ELF-1 (cell line): ENCODE data around the gene LASP1NB.
"Not testable (repeated sequence)": the region's sequence is repeated elsewhere in the genome, so short reads cannot be mapped to it uniquely, and the experiment has no call there.

Source experiments
- DNase-seq: peaks from one replicate; pipeline ENCODE4 v3.0.0-alpha.2; 2016; ENCODE audit warnings: low read depth, low spot score

The LASP1NB gene

DNA sequence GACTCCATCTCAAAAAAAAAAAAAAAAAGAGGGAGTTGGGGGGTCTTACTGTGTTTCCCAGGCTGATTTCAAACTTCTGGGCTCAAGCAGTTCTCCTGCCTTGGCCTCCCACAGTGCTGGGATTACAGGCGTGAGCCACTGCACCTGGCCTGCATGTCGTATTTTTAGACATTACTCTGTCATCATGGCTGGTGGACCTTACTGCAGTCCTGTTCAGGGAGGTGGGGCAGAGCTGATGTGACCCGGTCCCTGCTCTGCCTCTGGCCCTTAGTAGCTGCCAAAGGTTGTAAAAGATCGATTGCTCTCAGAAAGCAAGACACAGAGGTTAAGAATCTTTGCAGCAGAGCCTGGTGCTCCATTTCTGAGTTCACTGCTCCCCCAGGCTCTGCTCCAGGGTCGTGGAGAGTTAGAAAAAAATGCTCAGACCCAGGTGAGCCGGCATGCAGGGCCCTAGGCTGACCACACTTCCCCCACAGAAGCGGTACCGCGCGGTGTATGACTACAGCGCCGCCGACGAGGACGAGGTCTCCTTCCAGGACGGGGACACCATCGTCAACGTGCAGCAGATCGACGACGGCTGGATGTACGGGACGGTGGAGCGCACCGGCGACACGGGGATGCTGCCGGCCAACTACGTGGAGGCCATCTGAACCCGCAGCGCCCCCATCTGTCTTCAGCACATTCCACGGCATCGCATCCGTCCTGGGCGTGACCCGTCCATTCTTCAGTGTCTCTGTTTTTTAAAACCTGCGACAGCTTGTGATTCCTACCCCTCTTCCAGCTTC, 7.1 kb upstream of the LASP1NB start:
- DNase-seq: peak; percentile 54

DNA sequence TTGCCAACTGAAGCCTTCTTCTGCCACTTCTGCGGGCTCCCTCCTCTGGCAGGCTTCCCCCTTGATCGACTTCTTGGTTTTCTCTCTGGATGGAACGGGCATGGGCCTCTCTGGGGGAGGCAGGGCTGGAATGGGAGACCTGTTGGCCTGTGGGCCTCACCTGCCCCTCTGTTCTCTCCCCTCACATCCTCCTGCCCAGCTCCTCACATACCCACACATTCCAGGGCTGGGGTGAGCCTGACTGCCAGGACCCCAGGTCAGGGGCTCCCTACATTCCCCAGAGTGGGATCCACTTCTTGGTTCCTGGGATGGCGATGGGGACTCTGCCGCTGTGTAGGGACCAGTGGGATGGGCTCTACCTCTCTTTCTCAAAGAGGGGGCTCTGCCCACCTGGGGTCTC, 6.5 kb upstream of the LASP1NB start:
- DNase-seq: no peak

DNA sequence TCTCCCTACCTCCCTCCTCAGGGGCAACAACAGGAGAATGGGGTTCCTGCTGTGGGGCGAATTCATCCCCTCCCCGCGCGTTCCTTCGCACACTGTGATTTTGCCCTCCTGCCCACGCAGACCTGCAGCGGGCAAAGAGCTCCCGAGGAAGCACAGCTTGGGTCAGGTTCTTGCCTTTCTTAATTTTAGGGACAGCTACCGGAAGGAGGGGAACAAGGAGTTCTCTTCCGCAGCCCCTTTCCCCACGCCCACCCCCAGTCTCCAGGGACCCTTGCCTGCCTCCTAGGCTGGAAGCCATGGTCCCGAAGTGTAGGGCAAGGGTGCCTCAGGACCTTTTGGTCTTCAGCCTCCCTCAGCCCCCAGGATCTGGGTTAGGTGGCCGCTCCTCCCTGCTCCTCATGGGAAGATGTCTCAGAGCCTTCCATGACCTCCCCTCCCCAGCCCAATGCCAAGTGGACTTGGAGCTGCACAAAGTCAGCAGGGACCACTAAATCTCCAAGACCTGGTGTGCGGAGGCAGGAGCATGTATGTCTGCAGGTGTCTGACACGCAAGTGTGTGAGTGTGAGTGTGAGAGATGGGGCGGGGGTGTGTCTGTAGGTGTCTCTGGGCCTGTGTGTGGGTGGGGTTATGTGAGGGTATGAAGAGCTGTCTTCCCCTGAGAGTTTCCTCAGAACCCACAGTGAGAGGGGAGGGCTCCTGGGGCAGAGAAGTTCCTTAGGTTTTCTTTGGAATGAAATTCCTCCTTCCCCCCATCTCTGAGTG, 5.9 kb upstream of the LASP1NB start:
- no peak for DNase-seq

DNA sequence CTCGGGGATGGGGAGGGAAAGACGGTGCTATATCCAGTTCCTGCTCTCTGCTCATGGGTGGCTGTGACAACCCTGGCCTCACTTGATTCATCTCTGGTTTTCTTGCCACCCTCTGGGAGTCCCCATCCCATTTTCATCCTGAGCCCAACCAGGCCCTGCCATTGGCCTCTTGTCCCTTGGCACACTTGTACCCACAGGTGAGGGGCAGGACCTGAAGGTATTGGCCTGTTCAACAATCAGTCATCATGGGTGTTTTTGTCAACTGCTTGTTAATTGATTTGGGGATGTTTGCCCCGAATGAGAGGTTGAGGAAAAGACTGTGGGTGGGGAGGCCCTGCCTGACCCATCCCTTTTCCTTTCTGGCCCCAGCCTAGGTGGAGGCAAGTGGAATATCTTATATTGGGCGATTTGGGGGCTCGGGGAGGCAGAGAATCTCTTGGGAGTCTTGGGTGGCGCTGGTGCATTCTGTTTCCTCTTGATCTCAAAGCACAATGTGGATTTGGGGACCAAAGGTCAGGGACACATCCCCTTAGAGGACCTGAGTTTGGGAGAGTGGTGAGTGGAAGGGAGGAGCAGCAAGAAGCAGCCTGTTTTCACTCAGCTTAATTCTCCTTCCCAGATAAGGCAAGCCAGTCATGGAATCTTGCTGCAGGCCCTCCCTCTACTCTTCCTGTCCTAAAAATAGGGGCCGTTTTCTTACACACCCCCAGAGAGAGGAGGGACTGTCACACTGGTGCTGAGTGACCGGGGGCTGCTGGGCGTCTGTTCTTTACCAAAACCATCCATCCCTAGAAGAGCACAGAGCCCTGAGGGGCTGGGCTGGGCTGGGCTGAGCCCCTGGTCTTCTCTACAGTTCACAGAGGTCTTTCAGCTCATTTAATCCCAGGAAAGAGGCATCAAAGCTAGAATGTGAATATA, 4.8 kb upstream of the LASP1NB start:
- peak; percentile 55 for DNase-seq

DNA sequence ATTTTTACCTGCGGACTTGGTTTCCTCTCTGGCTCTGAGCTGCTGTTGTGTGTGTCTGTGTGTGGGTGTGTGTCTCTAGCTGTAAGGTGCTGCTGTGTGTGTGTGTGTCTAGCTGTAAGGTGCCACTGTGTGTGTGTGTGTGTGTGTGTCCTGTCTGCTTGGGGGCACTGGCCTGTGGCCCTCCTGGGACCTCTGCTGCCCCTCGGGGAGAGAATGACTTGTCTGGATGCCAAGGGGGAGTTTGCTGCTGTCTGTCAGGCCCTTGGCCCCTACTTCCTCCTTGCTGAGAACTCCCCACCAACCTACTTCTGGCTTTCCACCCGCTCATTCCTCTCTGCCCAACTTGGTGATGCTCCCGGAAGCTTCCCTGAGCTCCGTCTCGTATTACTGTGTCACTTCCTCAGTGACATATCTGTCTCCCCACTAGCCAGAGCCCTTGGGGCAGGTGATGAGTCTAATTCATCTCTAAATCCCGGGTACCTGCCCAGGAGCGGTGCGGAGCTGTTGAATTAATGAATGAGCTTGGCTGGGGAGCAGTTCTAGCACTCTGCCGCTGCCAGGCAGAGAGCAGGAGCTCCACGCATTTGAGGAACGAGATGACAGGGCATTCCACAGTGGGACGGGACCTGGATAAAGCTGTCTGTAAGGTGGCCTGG, 3.5 kb upstream of the LASP1NB start:
- DNase-seq: no peak

DNA sequence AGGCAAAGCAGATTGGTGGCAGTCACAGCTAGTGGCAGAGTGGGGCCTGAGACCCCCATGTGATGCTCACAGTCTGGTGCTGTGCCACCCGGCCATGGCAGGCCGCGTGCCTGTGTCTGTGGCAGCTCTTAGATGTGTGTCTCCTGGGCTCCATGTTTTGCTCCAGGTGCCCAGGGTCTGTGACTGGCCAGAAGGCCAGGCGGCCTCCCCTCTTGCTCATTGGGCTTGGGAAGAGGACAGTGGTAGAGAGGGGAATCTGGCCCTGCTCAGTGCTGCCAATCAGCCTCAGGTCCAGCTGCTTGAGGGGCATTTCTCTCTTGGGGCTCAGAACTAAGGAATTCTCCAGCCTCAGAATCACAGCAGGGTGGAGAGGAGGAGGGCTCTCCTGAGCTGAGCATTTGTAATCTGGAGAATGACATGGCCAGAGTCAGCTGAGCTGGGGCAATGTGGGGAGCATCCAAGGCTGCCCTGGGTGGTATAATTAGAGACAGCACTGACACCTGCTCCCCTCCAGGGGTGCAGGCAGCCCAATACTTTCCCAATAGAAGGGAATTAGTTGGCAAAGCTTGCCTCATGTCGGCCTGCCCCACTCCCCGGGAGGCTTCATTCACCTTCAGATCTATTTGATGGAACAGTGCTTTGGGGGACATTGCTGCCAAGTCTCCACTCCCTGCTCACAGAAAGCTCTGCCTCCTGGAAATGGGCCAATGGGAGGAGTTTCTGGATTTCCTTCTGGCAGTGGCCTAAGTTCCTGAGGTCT, 2.7 kb upstream of the LASP1NB start:
- DNase-seq: peak; percentile 76

DNA sequence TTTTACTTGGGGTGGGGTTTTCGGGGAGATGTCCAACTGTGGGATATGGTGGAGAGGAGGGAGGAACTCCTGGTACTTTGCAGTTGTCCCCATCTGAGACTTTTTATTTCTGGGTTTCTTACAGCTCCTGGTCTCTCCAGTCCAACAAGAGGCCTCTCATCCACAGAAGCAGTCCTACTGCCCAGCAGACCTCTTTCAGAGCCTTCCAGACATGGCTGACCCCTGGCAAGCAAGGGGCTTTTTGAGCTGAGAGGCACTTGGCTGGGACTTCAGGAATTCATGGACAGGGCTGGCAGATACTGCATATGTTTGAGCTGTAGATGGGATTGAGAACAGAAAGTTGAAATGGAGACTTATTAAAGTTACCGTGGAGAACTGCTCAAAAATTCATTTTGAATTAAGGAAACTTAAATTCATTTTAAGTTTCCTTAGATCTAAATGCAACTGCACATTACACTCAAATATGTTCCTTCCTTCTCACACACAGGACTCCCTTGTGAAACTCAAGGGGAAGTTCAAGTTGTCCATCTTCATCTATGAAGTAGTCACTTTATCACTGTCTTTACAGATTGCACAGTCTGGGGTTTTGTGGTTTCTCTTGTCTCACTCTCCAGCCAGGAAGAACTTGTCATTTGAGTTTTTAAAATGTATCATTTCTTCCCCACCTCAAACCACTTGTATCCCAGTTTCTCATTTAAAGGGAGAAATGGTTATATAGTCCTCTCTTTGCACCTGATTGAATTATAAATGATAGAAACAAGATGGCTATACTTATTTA, 1.1 kb downstream of the LASP1NB start:
- no peak for DNase-seq

DNA sequence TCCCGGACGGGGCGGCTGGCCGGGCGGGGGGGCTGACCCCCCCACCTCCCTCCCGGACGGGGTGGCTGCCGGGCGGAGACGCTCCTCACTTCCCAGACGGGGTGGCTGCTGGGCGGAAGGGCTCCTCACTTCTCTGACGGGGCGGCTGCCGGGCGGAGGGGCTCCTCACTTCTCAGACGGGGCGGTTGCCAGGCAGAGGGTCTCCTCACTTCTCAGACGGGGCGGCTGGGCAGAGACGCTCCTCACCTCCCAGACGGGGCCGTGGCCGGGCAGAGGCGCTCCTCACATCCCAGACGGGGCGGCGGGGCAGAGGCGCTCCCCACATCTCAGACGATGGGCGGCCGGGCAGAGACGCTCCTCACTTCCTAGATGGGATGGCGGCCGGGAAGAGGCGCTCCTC, 5.4 kb downstream of the LASP1NB start:
- DNase-seq: not testable (repeated sequence)

DNA sequence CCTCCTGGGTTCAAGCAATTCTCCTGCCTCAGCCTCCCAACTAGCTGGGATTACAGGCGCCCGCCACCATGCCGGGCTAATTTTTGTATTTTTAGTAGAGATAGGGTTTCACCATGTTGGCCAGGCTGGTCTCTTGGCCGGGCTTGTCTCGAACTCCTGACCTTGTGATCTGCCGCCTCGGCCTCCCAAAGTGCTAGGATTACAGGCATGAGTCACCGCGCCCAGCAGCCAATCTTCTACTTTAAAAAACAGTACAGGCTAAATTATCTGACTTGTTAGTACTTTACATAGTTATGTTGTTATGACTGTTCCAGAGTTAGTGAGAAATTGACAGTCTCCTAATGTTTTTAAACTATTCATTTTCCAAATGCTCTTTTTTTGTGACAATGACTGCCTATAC, 8.5 kb downstream of the LASP1NB start:
- not testable (repeated sequence) for DNase-seq

DNA sequence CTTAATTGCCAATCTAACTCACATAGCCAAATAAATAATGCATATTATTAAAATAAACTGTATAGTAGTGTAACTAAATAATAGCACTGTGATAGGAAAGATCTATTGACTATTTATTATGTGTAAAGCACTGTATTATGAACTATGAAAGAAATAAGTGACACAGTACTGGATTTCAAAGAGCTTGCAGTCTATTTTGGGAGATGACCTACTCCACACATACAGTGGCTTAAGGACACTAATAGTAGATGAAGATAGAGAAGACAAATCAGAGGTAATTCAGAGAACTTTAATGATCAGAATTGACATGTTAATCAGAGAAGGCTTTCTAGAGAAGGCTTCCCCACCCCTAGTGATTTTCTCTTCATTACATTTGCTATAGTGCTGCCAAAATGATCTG, 14.6 kb downstream of the LASP1NB start:
- no peak for DNase-seq

DNA sequence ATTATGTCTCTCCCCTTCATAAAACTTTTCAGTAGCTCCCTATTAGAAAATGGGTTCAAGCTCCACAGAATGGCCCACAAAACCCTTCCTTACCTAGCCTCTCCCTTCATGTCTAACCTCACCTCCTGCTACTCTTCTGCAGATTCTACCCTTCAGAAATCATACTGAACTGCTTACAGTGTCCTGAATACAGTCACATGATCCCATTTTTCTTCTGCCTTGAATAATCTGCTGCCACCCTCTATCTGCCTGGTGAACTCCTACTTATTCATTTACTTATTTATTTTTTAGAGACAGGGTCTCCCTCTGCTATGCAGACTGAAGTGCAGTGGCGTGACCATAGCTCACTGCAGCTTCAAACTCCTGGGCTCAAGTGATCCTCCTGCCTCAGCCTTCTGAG, 15.0 kb downstream of the LASP1NB start:
- DNase-seq: no peak

DNA sequence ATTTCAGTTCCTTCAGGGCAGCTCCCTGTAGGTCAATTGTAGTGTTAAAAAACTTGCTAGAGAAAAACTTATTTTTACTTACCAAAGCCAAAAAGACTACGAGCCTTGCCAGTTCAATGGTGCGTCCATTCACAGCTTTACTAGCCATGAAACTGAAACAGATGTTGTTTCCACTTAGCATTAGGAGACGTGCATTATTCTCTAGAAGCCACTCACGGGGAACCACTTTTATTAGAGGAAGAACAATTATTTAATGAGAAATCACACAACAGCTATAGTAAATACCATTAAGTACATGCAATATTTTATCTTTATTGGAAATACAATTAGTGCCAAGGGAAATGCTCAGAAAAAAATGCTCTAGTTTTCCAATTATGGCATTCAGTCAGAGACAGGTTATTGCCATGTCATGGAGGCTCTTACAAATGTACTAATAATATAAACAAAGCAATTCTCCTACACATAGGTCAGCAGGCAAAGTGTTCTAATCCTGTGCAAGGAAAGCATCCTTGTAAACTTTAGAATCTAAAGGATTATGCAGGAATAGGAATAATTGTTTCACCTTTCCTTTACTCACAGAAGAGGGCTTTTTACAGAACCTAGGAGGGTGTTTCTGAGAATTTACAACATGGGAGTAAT, 17.4 kb downstream of the LASP1NB start:
- DNase-seq: no peak

DNA sequence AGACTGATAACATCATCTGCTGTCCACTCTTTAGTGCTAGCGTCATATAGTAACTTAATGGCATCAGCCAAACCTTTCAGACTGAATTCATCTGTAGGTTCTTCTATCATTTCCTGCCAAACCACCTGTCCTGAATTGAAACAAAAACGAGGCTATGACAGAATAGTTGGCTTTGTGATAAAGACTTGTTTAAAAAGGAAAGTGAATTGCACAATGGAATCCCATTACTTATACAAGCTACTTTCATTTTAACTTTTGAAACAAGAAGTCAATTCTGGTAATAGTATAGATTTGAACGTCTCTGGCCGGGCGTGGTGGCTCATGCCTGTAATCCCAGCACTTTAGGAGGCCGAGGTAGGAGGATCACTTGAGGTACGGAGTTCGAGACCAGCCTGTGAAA, 18.2 kb downstream of the LASP1NB start:
- no peak for DNase-seq

DNA sequence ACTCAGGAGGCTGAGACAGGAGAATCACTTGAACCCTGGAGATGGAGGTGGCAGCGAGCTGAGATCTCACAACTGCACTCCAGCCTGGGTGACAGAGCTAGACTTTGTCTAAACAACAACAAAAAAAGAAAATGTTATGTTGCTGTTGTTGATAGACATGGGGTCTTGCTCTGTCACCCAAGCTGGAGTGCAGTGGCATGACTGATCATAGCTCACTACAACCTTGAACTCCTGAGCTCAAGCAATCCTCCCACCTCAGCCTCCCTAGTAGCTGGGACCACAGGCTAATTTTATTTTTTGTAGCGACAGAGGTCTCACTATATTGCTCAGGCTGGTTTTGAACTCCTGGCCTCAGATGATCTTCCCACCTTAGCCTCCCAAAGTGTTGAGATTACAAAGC, 21.8 kb downstream of the LASP1NB start:
- DNase-seq: no peak

DNA sequence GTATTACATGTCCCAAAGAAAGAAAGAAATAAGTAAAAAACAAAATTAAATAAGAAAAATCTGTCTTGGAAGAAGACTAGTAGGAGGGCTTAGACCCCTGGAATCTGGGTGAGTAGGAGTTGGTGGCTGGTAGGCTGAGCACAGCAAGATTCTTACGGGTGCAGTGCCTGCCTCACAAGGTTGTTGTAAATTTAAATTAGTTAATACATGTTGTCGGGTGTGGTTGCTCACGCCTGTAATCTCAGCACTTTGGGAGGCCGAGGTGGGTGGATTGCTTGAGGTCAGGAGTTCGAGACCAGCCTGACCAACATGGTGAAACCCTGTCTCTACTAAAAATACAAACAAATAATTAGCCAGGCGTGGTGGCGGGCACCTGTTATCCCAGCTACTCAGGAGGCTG, 28.4 kb downstream of the LASP1NB start:
- DNase-seq: not testable (repeated sequence)

DNA sequence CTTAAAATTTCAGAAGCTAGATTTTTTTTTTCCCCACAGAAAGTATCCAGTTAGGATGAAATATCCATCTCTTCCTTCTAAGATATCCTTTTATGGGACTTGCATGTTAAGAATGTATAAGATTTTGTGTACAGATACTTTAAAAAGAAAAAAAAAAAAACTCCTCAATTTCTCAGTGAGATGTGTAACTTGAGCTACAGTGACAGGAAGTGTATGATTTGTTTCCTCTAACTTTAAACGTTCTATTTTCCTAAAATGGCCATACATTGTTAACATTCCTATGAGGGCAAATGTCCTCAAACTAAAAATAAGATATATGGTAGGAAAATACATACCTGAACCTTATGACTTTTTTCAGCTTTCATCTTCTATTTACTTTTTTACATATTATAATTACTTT, 32.9 kb downstream of the LASP1NB start:
- DNase-seq: no peak

DNA sequence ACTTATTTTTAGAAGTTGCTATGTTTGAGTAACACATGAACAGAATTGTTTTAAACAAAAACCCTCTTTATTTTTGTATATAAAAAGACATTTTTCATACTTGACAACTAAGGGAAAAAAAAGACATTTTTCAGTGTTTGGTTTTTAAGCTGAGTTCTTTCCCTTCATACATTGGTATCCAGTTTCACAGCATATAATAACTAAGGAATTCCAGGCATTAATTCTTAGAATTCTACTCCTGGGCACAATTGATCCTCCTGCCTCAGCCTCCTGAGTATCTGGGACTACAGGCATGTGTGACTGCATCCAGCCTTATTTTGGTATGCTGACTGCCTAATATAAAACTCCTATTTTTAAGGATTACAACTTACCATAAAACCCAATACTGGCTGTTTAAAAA, 33.3 kb downstream of the LASP1NB start:
- no peak for DNase-seq

DNA sequence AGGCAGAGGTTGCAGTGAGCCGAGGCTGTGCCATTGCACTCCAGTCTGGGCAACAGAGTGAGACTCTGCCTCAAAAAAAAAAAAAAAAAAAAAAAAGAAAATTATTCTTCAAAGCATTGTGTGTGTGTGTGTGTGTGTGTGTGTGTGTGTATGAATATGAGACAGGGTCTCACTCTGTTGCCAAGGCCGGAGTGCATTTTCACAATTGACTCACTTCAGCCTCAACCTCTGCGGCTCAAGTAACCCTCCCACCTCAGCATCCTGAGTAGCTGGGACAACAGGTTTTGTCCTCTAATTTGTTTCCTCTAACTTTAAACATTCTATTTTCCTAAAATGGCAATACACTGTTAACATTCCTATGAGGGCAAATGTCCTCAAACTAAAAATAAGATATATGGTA, 34.1 kb downstream of the LASP1NB start:
- DNase-seq: no peak

DNA sequence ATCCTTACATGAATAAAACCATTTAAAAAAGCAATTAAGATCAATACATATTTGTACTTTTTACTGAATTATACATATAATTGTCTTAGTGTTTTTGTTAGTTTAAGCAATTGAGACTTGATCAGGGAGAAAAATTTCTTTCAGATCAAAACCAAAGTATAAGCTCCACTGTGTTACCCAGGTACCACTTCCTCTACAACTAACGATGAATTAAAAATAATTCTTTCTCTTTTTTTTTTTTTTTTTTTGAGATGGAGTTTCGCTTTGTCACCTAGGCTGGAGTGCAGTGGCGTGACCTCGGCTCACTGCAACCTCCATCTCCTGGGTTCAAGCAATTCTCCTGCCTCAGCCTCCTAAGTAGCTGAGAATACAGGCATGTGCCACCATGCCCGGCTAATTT, 35.0 kb downstream of the LASP1NB start:
- DNase-seq: no peak

DNA sequence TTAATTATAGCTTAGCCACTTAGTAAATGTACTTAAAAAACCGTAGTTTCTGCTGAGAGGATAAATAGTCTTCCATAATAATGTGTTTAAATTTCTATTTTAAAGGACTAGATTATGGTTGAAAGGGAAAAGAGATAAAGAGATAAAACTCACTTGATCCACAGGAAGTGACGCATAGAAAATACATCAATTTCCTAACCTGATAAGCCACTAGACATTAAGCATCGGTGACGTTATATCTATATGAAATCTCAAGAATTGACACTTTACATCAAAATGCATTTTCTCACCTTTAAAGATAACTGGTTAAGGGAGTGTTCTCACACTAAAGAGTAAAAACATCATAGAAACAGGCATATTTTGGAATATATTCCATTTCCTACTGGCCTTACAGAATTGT, 36.0 kb downstream of the LASP1NB start:
- DNase-seq: no peak
